ENCODE results near the gene CORO1A.

CORO1A gene

GRCh38 chr16:30142672-30143346, 40.6 kb upstream of the CORO1A start:
- H3K36me3 ChIP-seq: no peaks in the 10 kb centered on the region
- peak; percentile 65 for TF ChIP-seq CTCF (IDR thresholded peaks at IDR 0.05; ENCODE audit: low read depth, low read length)
- H3K9me3 ChIP-seq (ENCODE audit: severe bottlenecking): no peaks in the 10 kb centered on the region
- peak; percentile 49 for DNase-seq
- H3K4me3 ChIP-seq (ENCODE audit: low read depth, low read length): no peak overlapping the region
- H3K27me3 ChIP-seq (ENCODE audit: insufficient read depth, low read depth, severe bottlenecking): no peaks in the 10 kb centered on the region
- H3K27ac ChIP-seq: no peak overlapping the region

GRCh38 chr16:30143347-30143702, 40.1 kb upstream of the CORO1A start:
- DNase-seq: no peak
- no peak for TF ChIP-seq CTCF (IDR thresholded peaks at IDR 0.05; ENCODE audit: low read depth, low read length)
- no peaks in the 10 kb centered on the region for H3K27me3 ChIP-seq (ENCODE audit: insufficient read depth, low read depth, severe bottlenecking)
- H3K4me3 ChIP-seq (ENCODE audit: low read depth, low read length): no peak overlapping the region
- H3K36me3 ChIP-seq: no peaks in the 10 kb centered on the region
- no peak overlapping the region for H3K27ac ChIP-seq
- no peaks in the 10 kb centered on the region for H3K9me3 ChIP-seq (ENCODE audit: severe bottlenecking)

- no peak for DNase-seq
- peaks cover 3% of the 10 kb centered on the region for H3K9me3 ChIP-seq (ENCODE audit: severe bottlenecking)
- H3K27me3 ChIP-seq (ENCODE audit: insufficient read depth, low read depth, severe bottlenecking): no peaks in the 10 kb centered on the region
- H3K4me3 ChIP-seq (ENCODE audit: low read depth, low read length): no peak overlapping the region
- no peak for TF ChIP-seq CTCF (IDR thresholded peaks at IDR 0.05; ENCODE audit: low read depth, low read length)
- H3K36me3 ChIP-seq: no peaks in the 10 kb centered on the region
- no peak overlapping the region for H3K27ac ChIP-seq
These were observed 39.4 kb upstream of the CORO1A start for GRCh38 chr16:30144017-30144416.

- no peak for TF ChIP-seq CTCF (IDR thresholded peaks at IDR 0.05; ENCODE audit: low read depth, low read length)
- Histone ChIP-seq H3K36me3 (no peaks in the 10 kb centered on the region), H3K27ac (no peak overlapping the region), H3K27me3 (ENCODE audit: insufficient read depth, low read depth, severe bottlenecking) (no peaks in the 10 kb centered on the region), H3K4me3 (ENCODE audit: low read depth, low read length) (no peak overlapping the region), H3K9me3 (ENCODE audit: severe bottlenecking) (peaks cover 12% of the 10 kb centered on the region)
- no peak for DNase-seq
These were observed 38.5 kb upstream of the CORO1A start for GRCh38 chr16:30144917-30145316.

- DNase-seq: no peak
These were observed 37.7 kb upstream of the CORO1A start for GRCh38 chr16:30145657-30146056.

More at GRCh38 chr16:30145657-30146056, 37.7 kb upstream of the CORO1A start:
- H3K27ac ChIP-seq: peak overlapping the region; percentile 49
- no peak overlapping the region for H3K4me3 ChIP-seq (ENCODE audit: low read depth, low read length)
- TF ChIP-seq CTCF (IDR thresholded peaks at IDR 0.05; ENCODE audit: low read depth, low read length): no peak
- peaks cover 15% of the 10 kb centered on the region for H3K9me3 ChIP-seq (ENCODE audit: severe bottlenecking)
- H3K36me3 ChIP-seq: no peaks in the 10 kb centered on the region
- H3K27me3 ChIP-seq (ENCODE audit: insufficient read depth, low read depth, severe bottlenecking): no peaks in the 10 kb centered on the region

Data from WERI-Rb-1 (cell line).